ENCODE results near the gene LDHB.
"Not testable (repeated sequence)": the region's sequence is repeated elsewhere in the genome, so short reads cannot be mapped to it uniquely, and the experiment has no call there.

LDHB gene

DNA sequence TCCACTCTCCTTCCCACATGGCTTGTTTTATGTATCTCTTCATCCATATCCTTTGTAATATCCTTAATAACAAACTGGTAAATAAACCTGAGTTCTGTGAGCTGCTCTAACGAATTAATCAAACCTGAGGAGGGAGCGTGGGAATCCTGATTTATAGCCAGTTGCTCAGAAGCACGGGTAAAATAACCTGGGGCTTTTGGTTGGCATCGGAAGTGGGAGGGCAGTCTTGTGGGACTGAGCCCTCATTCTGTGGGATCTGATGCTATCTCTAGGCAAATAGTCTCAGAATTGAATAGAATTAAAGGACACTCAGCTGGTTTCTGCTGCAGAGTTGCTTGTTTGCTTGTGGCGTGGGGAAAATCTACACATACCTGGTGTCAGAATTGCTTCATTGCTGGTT is 17.5 kb upstream of the LDHB start:
- no peak for DNase-seq (ENCODE audit: low read depth)
- no peak overlapping the region for H3K4me3 ChIP-seq (ENCODE audit: low read depth, low read length)
- TF ChIP-seq POLR2A (IDR thresholded peaks at IDR 0.05; ENCODE audit: extremely low read depth, insufficient read length) (no peak), CTCF (IDR thresholded peaks at IDR 0.05; ENCODE audit: low read depth, low read length) (no peak), MYC (IDR thresholded peaks at IDR 0.05; ENCODE audit: low read depth, low read length) (no peak), MAX (IDR thresholded peaks at IDR 0.05; ENCODE audit: low read depth, low read length) (no peak)

- H3K4me3 ChIP-seq (ENCODE audit: low read depth, low read length); DNase-seq (ENCODE audit: low read depth): not testable (repeated sequence)
Observed at GRCh38 chr12:21673830-21674552, 16.3 kb upstream of the LDHB start.

GRCh38 chr12:21672146-21672545 is 14.5 kb upstream of the LDHB start:
- H3K4me3 ChIP-seq (ENCODE audit: low read depth, low read length): no peak overlapping the region
- TF ChIP-seq CTCF (IDR thresholded peaks at IDR 0.05; ENCODE audit: low read depth, low read length) (no peak), MAX (IDR thresholded peaks at IDR 0.05; ENCODE audit: low read depth, low read length) (no peak), MYC (IDR thresholded peaks at IDR 0.05; ENCODE audit: low read depth, low read length) (no peak), POLR2A (IDR thresholded peaks at IDR 0.05; ENCODE audit: extremely low read depth, insufficient read length) (no peak)
- no peak for DNase-seq (ENCODE audit: low read depth)

- no peak overlapping the region for H3K4me3 ChIP-seq (ENCODE audit: low read depth, low read length)
- no peak for TF ChIP-seq POLR2A (IDR thresholded peaks at IDR 0.05; ENCODE audit: extremely low read depth, insufficient read length)
- no peak for TF ChIP-seq MYC (IDR thresholded peaks at IDR 0.05; ENCODE audit: low read depth, low read length)
- no peak for TF ChIP-seq CTCF (IDR thresholded peaks at IDR 0.05; ENCODE audit: low read depth, low read length)
- no peak for TF ChIP-seq MAX (IDR thresholded peaks at IDR 0.05; ENCODE audit: low read depth, low read length)
- DNase-seq (ENCODE audit: low read depth): no peak
Observed at GRCh38 chr12:21666722-21667121, 9.1 kb upstream of the LDHB start.

GRCh38 chr12:21665816-21666215 is 8.2 kb upstream of the LDHB start:
- no peak for TF ChIP-seq MYC (IDR thresholded peaks at IDR 0.05; ENCODE audit: low read depth, low read length)
- TF ChIP-seq POLR2A (IDR thresholded peaks at IDR 0.05; ENCODE audit: extremely low read depth, insufficient read length): no peak
- no peak for TF ChIP-seq MAX (IDR thresholded peaks at IDR 0.05; ENCODE audit: low read depth, low read length)
- no peak overlapping the region for H3K4me3 ChIP-seq (ENCODE audit: low read depth, low read length)

GRCh38 chr12:21662122-21662792 is 4.6 kb upstream of the LDHB start:
- no peak overlapping the region for H3K4me3 ChIP-seq (ENCODE audit: low read depth, low read length)
- DNase-seq (ENCODE audit: low read depth): no peak

More at GRCh38 chr12:21665816-21666215, 8.2 kb upstream of the LDHB start:
- no peak for DNase-seq (ENCODE audit: low read depth)

DNA sequence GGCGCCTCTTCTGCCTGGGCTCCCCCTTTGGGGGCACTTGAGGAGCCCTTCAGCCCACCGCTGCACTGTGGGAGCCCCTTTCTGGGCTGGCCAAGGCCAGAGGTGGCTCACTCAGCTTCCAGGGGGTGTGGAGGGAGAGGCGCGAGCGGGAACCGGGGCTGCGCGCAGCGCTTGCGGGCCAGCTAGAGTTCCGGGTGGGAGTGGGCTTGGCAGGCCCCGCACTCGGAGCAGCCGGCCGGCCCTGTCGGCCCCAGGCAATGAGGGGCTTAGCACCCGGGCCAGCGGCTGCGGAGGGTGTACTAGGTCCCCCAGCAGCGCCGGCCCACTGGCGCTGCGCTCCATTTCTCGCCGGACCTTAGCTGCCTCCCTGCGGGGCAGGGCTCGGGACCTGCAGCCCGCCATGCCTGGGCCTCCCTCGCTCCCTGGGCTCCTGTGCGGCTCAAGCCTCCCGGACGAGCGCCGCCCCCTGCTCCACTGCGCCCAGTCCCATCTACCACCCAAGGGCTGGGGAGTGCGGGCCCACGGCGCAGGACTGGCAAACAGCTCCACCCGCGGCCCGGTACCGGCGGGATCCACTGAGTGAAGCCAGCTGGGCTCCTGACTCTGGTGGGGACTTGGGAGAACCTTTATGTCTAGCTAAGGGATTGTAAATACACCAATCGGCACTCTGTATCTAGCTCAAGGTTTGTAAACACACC is 3.9 kb upstream of the LDHB start:
- not testable (repeated sequence) for H3K4me3 ChIP-seq (ENCODE audit: low read depth, low read length); DNase-seq (ENCODE audit: low read depth)

More at GRCh38 chr12:21662122-21662792, 4.6 kb upstream of the LDHB start:
- TF ChIP-seq CTCF (IDR thresholded peaks at IDR 0.05; ENCODE audit: low read depth, low read length) (no peak), POLR2A (IDR thresholded peaks at IDR 0.05; ENCODE audit: extremely low read depth, insufficient read length) (no peak), MAX (IDR thresholded peaks at IDR 0.05; ENCODE audit: low read depth, low read length) (no peak), MYC (IDR thresholded peaks at IDR 0.05; ENCODE audit: low read depth, low read length) (no peak)

All from NB4 (cell line).